ENCODE measurements around the gene STEAP2. TPM values are rescaled to one million over a fixed set of nuclear protein-coding genes. Genes with fewer than 3 reads are reported as not detected.
A peak's percentile ranks its signal among the peaks of the same experiment; 100 is the strongest.

STEAP2 gene
- total RNA-seq, 1 experiment from 2014 or later = 17.0 TPM

DNA sequence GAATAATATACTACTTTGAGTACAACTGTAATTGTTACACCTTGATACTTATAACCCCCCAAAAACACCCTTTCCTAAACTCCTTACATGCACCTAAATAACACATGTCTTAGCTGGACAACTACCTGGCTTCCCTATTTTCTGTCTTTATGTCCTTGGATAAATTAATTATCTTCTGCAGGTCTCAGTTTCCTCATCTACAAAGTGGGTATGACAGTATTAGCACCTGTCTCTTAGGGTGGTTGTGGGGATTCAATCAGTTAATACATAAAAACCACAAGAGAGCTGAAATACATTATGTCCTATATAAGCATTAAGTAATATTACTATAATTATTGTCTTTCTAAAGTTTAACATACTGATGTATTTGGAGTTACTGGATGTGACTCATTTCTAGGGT lies 10.8 kb downstream of the STEAP2 start:
- Mint-ChIP-seq H3K4me1 (peaks cover 37% of the 10 kb centered on the region), H3K27me3 (ENCODE audit: low read depth) (no peaks in the 10 kb centered on the region), H3K27ac (no peak overlapping the region), H3K36me3 (peaks cover 5% of the 10 kb centered on the region), H3K4me3 (no peak overlapping the region), H3K9me3 (no peaks in the 10 kb centered on the region)
- POLR2A ChIA-PET = no interaction called here
- ATAC-seq (no peak), DNase-seq (ENCODE audit: low spot score) (no peak)
- CTCF ChIA-PET = interaction anchor here (3.3 kb wide), 1 partner anchor 10 kb away, joined by 29 read pairs; the partner anchor contains the start of gene STEAP2
- TF ChIP-seq, protein P1, sequence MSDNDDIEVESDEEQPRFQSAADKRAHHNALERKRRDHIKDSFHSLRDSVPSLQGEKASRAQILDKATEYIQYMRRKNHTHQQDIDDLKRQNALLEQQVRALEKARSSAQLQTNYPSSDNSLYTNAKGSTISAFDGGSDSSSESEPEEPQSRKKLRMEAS (CRISPR knock-in tag; IDR thresholded peaks at IDR 0.05) = no peak
- TF ChIP-seq TEAD1 (CRISPR knock-in tag; IDR thresholded peaks at IDR 0.05) (no peak), CREM (CRISPR knock-in tag; IDR thresholded peaks at IDR 0.05) (no peak), FOXP4 (CRISPR knock-in tag; IDR thresholded peaks at IDR 0.05) (no peak), ZNF416 (CRISPR knock-in tag; IDR thresholded peaks at IDR 0.05) (no peak), KAT7 (CRISPR knock-in tag; IDR thresholded peaks at IDR 0.05; ENCODE audit: borderline replicate concordance) (no peak), E2F5 (CRISPR knock-in tag; IDR thresholded peaks at IDR 0.05) (no peak), NR1H2 (CRISPR knock-in tag; IDR thresholded peaks at IDR 0.05) (no peak), ATF1 (CRISPR knock-in tag; IDR thresholded peaks at IDR 0.05) (no peak), TCF7 (CRISPR knock-in tag; IDR thresholded peaks at IDR 0.05; ENCODE audit: low read depth) (no peak)
- TF ChIP-seq, protein P2, sequence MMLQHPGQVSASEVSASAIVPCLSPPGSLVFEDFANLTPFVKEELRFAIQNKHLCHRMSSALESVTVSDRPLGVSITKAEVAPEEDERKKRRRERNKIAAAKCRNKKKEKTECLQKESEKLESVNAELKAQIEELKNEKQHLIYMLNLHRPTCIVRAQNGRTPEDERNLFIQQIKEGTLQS (CRISPR knock-in tag; conservative IDR thresholded peaks at IDR 0.05) = no peak
- TF ChIP-seq, protein P3, sequence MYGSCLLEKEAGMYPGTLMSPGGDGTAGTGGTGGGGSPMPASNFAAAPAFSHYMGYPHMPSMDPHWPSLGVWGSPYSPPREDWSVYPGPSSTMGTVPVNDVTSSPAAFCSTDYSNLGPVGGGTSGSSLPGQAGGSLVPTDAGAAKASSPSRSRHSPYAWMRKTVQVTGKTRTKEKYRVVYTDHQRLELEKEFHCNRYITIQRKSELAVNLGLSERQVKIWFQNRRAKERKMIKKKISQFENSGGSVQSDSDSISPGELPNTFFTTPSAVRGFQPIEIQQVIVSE (CRISPR knock-in tag; IDR thresholded peaks at IDR 0.05; ENCODE audit: borderline replicate concordance) = no peak

GRCh38 chr7:90222811-90223725 lies 11.5 kb downstream of the STEAP2 start:
- ChIA-PET POLR2A (interaction anchor here (2.2 kb wide), 1 partner anchor 11 kb away, joined by 13 read pairs; the partner anchor contains the start of gene STEAP2), CTCF (interaction anchor here (1.2 to 3.3 kb wide), 2 partner anchors 11 to 205 kb away, joined by 4 to 29 read pairs; partner anchors contain the start of gene STEAP2)
- no peak for DNase-seq (ENCODE audit: low spot score)
- no peak for TF ChIP-seq ZNF423 (CRISPR knock-in tag; IDR thresholded peaks at IDR 0.05)
- TF ChIP-seq, protein P4, sequence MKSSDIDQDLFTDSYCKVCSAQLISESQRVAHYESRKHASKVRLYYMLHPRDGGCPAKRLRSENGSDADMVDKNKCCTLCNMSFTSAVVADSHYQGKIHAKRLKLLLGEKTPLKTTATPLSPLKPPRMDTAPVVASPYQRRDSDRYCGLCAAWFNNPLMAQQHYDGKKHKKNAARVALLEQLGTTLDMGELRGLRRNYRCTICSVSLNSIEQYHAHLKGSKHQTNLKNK (CRISPR knock-in tag; IDR thresholded peaks at IDR 0.05) = no peak
- no peak for TF ChIP-seq ESRRA (CRISPR knock-in tag; IDR thresholded peaks at IDR 0.05; ENCODE audit: borderline replicate concordance)
- no peak for TF ChIP-seq PRDM15 (CRISPR knock-in tag; IDR thresholded peaks at IDR 0.05)
- TF ChIP-seq, protein P5, sequence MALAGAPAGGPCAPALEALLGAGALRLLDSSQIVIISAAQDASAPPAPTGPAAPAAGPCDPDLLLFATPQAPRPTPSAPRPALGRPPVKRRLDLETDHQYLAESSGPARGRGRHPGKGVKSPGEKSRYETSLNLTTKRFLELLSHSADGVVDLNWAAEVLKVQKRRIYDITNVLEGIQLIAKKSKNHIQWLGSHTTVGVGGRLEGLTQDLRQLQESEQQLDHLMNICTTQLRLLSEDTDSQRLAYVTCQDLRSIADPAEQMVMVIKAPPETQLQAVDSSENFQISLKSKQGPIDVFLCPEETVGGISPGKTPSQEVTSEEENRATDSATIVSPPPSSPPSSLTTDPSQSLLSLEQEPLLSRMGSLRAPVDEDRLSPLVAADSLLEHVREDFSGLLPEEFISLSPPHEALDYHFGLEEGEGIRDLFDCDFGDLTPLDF (CRISPR knock-in tag; IDR thresholded peaks at IDR 0.05) = no peak
- no peak for TF ChIP-seq NR1H2 (CRISPR knock-in tag; IDR thresholded peaks at IDR 0.05)
- no peak for TF ChIP-seq ZSCAN18 (CRISPR knock-in tag; IDR thresholded peaks at IDR 0.05)
- TF ChIP-seq FOXJ3 (CRISPR knock-in tag; IDR thresholded peaks at IDR 0.05; ENCODE audit: borderline replicate concordance) = no peak
- TF ChIP-seq, protein P2 (CRISPR knock-in tag; conservative IDR thresholded peaks at IDR 0.05) = no peak
- Mint-ChIP-seq H3K4me3 (no peak overlapping the region), H3K9me3 (no peaks in the 10 kb centered on the region), H3K27me3 (ENCODE audit: low read depth) (no peaks in the 10 kb centered on the region), H3K4me1 (peaks cover 37% of the 10 kb centered on the region), H3K36me3 (peaks cover 3% of the 10 kb centered on the region; the same call in 1 of the 2 replicates), H3K27ac (peak overlapping the region; percentile 70; the same call in 1 of the 2 replicates)
- ATAC-seq = peak; percentile 6; the same call in 1 of the 2 replicates
